ENCODE results near the gene CCT2.

DNA sequence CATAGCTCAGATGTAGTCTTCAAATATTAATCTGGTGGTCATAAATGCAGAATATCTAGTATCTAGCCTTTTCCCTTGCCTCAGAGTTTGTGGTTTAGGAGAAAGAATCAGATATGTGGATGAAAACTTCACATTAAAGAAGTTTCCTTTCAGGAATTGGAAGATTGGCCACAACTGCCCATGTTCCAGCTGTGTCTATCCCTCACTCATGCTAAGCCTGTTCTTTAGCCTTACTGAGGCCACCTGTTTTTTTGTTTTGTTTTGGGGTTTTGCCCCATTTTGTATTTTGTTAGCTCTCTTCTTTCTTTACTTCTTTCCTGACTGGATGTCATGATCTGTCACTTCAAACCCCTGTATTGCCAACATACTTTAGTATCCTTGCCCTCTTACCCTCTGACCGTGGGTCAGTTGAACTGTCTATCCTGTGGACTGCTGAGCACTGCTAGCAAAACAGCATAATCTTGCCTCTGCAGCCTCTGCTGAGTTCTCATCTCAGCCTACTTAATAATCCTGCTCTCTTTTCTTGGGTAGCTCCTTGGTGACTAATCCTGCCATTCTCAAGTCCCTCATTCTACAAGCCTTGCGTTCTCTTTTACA, 22.0 kb upstream of the CCT2 start:
- TF ChIP-seq, protein P1, sequence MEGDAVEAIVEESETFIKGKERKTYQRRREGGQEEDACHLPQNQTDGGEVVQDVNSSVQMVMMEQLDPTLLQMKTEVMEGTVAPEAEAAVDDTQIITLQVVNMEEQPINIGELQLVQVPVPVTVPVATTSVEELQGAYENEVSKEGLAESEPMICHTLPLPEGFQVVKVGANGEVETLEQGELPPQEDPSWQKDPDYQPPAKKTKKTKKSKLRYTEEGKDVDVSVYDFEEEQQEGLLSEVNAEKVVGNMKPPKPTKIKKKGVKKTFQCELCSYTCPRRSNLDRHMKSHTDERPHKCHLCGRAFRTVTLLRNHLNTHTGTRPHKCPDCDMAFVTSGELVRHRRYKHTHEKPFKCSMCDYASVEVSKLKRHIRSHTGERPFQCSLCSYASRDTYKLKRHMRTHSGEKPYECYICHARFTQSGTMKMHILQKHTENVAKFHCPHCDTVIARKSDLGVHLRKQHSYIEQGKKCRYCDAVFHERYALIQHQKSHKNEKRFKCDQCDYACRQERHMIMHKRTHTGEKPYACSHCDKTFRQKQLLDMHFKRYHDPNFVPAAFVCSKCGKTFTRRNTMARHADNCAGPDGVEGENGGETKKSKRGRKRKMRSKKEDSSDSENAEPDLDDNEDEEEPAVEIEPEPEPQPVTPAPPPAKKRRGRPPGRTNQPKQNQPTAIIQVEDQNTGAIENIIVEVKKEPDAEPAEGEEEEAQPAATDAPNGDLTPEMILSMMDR (IDR thresholded peaks at IDR 0.05; ENCODE audit: low read depth, low read length) = no peak
- TF ChIP-seq, protein P2, sequence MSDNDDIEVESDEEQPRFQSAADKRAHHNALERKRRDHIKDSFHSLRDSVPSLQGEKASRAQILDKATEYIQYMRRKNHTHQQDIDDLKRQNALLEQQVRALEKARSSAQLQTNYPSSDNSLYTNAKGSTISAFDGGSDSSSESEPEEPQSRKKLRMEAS (IDR thresholded peaks at IDR 0.05; ENCODE audit: low read depth, low read length) = no peak
- TF ChIP-seq POLR2A (IDR thresholded peaks at IDR 0.05; ENCODE audit: extremely low read depth, insufficient read length) (no peak), MYC (IDR thresholded peaks at IDR 0.05; ENCODE audit: low read depth, low read length) (no peak)

Measured in NB4 (cell line).